Tibial nerve (tissue), 4 donors: ENCODE results near the gene SPRR1A.

Experiments
- CTCF ChIP-seq, 5 experiments: fragments of 200-600 bp in 3 of 5; fragments of 450-650 bp in 2 of 5; sonication (generic) in 3 of 5; IDR thresholded peaks; one replicate each; pipeline ENCODE4 v1.5.1; 2016 to 2019; ENCODE audit warnings: antibody characterized with exemption in 5 of 5, mild to moderate bottlenecking in 3 of 5, moderate library complexity in 2 of 5
- EP300 ChIP-seq, 2 donors: sonication (generic); formaldehyde crosslinking; IDR thresholded peaks; one replicate each; pipeline ENCODE4 v1.6.1; 2017; ENCODE audit warnings: antibody characterized with exemption in 2 of 2, mild to moderate bottlenecking in 1 of 2

GRCh38 chr1:153001382-153001781, 17.5 kb downstream of the SPRR1A start, which contains the start of gene SPRR3:
- TF ChIP-seq CTCF (IDR thresholded peaks at IDR 0.05) (no peak), EP300 (IDR thresholded peaks at IDR 0.05) (no peak)
